GM19455 (cell line): ENCODE data around the gene ZBTB21.

Experiments
- ATAC-seq: cut with Tn5 transposase; IDR thresholded peaks from one replicate; pipeline ENCODE4 v1.9.1; 2021; ENCODE audit not compliant: unreplicated experiment

Gene ZBTB21

GRCh38 chr21:42040411-42041180, 30.4 kb upstream of the ZBTB21 start:
- no peak for ATAC-seq

DNA sequence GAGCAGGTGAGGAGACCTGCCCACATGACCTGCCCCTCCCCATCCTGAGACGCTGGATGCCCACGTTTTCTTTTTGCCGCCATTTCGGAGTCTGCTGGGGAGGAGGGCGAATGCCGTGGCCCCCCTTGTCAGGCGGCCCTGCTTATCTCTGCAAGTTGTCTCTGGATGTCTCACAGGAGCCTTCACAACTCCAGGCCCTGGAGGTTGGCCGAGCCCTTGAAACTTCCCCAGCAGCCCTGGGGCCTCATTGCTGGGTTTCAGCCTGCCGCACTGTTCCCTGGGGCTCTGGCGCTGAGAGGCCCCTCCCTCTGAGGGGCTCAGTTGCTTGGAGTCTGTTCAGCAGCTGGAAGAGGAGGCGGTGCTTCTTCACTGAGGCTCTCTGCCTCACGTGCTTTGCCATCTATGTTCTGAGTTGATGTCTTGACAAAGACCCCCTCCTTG, 29.8 kb upstream of the ZBTB21 start:
- no peak for ATAC-seq

DNA sequence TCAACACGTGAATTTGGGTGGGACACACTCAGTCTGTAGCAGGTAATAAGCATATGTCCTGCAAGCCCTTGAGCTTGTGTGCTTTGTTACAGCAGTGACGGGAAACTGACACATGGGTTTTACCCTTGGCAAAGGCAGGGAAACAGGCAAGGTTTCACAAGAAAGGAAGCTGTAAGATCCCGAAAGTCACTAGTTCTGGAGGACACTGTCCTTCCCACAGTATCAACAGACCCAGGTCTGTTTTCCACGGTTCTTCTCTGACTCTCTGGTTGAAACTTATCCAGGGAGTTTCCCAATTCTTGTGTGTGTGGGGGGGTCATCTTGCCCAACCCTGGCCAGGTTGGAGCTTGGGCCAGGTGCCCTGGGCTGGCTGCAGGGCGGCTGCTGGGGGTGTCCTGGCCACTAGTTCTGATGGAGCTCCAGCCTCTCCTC, 29.3 kb upstream of the ZBTB21 start:
- ATAC-seq = no peak

GRCh38 chr21:42038826-42039425, 28.8 kb upstream of the ZBTB21 start:
- no peak for ATAC-seq

DNA sequence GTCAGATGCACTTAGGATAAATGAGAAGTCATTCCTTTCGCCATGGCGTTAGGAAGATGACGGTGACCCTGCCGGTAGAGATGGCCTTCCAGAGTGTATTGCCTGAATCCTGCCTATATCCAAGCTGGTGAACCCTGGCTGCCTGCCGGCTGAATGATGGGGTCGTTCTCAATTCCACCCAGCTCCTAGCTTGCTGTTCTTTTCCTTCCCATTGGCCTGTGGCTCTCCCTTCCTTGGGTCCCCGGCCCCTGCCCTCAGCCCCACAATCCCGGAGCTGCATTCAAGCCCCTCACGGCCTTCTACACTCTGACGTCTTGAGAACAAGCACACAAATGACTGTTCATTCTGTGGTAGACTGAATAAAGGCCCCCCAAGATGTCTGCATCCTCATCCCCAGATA, 28.2 kb upstream of the ZBTB21 start:
- no peak for ATAC-seq

DNA sequence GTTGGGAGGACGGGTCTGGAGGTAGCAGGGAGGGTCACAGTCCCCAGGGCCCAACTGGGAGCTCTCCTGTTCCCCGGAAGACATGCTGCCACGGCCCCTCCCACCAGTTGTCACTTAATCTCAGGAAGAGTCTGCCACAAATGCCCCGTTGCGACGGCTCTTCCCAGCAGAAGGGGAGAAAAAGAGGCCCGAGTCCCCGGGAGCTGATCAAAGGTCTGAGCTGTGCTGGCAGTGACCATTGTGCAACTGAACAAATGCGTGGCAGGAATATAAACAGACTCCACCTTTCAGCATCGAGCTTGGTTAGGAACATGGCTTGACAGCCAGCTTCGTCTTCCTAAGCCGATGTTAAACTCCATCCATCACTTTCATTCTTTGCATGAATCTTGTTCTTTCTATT, 27.8 kb upstream of the ZBTB21 start:
- ATAC-seq = no peak

GRCh38 chr21:42037516-42037915, 27.4 kb upstream of the ZBTB21 start:
- no peak for ATAC-seq

- ATAC-seq = no peak
These were observed 26.2 kb upstream of the ZBTB21 start for GRCh38 chr21:42036313-42036712.

GRCh38 chr21:42032968-42033367, 22.8 kb upstream of the ZBTB21 start:
- ATAC-seq = no peak

DNA sequence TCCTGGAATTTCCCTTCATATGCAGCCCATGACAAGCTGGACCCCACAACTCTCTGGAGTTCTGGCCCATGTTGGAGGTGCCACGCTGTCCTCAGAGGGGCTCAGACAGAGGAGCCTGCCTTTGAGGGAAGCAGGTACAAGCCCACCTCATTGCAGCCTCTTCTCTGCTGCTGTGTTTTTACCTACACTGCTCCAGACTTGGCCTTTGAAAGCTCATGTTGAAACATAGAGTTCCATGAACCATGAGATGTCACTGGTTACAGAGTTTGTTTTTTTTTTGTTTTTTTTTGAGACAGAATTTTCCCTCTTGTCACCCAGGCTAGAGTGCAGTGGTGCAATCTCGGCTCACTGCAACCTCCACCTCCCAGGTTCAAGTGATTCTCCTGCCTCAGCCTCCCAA, 22.1 kb upstream of the ZBTB21 start:
- no peak for ATAC-seq

- no peak for ATAC-seq
These were observed 21.7 kb upstream of the ZBTB21 start for GRCh38 chr21:42031816-42032215.

- no peak for ATAC-seq
These were observed 21.1 kb upstream of the ZBTB21 start for GRCh38 chr21:42031241-42031640.

DNA sequence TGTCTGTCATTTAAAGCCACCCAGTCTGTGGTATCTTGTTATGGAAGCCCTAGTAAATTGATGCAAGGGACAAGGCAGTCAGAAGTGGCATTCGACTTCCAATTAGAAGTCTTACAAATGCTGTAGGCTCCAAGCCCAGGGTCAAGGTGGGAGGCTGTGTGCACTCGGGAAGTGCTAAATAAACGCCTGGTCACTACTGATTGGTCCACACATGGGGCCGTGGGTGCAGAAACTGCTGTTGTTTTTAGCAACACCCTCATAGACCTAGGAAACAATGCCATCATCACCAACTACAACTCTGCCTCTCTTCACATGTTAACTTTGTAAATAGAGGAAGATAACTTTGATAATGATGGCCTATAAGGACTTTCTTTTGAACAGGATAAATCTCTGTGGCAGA, 20.2 kb upstream of the ZBTB21 start:
- ATAC-seq = no peak

DNA sequence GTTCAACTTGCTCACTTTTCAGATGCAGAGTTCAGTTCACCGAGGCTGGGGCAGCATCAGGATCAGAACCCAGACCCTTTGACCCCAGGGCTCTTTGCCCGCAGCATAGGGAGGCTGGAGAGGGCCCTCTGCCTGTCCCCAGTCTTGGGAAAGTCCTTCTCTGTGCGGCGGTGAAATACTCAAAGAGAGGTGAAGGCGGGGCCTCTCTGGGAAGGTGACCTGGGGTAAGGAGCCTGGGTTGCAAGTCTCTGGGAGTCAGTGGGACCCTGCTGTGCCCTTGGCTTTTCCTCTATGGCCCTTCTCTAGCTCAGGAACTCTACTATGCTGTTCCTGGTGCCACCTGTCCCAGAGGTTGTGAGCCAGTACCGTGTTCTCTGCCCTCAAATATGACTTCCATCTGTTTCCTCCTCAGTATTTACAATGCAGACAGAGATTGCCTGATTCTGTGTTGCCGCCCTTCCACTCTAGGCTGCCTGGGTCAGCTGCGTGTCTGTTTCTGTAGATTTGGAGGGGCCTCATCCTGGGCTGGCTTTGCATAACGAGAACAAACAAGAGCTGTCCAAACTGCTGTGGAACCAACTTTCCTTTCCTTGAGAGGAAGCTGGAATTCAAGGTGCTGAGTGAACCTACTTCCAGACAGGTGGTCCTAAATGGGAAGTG, 18.7 kb upstream of the ZBTB21 start:
- ATAC-seq = no peak

DNA sequence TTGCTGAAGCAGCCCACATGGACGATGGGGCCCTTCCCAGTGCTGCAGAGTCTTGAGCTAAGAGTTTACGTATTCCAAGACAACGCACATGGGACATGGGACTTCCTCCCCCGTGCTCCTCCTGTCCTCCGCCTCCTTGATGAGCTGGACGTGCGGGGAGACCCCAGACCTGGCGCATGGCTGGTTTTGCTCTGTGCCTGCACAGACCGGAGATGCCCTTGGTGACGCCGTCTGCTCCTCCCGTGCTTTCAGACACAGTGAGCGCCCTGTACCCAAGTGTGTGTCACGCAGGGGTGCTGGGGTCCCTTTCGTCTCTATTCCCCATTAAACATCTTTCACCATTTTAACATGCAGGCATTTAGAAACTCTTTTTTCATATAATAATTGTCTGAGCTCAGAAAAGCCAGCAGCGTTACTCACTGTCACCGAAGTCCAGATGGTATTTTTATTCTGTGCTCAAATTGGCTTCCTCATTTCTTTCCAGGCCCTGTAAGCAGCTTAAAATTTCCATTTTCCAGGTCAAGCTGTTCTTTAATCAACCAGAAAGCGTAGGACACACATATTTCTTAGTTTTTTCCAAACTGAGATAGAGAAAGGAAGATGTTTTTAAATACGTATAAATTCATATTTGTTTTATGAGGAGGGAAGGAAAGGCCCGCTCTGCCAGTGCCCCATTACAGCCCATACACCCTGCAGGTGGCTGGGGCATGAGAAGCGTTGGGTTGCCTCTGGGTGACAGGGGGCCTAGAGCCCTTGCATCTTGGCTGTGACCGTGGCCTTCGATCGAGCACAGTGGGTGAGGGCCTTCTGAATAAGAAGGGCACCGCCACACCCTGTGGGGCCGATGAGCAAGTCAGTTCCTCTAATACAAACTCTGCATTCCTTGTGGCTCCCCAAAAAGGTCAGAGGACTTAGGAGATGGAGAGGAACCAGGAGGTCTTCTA, 17.9 kb upstream of the ZBTB21 start:
- no peak for ATAC-seq

GRCh38 chr21:42027085-42027821, 17.1 kb upstream of the ZBTB21 start:
- ATAC-seq = no peak

- ATAC-seq = no peak
These were observed 15.9 kb upstream of the ZBTB21 start for GRCh38 chr21:42026082-42026435.

- no peak for ATAC-seq
These were observed 15.4 kb upstream of the ZBTB21 start for GRCh38 chr21:42025376-42026081.

DNA sequence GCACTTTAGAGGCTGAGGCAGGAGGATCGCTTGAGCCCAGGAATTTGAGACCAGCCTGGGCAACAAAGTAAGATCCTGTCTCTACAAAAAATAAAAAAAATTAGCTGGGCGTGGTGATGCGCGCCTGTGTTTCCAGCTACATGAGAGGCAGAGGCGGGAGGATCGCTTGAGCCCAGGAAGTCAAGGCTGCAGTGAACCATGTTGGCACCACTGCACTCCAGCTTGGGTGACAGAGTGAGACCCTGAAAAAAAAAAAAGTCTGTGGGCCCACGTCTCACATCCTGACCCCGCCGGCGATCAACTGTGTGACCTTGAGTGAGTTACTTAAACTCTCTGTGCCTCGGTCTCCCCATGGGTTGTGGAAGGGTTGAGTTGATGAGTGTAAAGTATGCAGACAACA, 12.7 kb upstream of the ZBTB21 start:
- ATAC-seq = no peak

DNA sequence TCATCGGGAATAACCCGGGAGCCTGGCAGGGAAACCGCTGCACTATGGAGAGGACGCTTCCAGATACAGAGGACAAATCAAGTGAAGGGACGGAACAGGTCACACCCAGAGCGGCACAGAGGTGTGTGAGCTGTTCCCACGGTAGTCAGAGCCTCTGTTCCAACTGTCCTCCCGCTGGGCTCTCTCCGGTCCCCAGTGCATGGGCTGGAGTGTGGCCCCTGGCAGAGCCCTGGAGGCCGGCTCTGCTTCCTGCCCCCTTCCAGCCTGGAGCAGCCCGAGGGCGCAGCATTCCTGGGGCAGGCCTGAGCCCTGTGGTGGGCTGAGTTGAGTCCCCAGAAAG, 11.9 kb upstream of the ZBTB21 start:
- ATAC-seq = no peak
